ENCODE results near the gene CLCF1. TPM values are rescaled to one million over a fixed set of nuclear protein-coding genes. Genes with fewer than 3 reads are reported as not detected.

CLCF1 gene
- total and polyA plus RNA-seq, 10 of the 15 experiments (the other 5 are each of a cell fraction or from before 2014, with no cell fraction given) = 0.16 to 2.1 (median 0.63) TPM; not detected in 1

- in situ Hi-C loops (cut with MboI) (no loop called here), intact Hi-C loops (cut with micrococcal nuclease; ENCODE audit: unreplicated experiment) (no loop called here)
- no TSS peak for BruUV-seq (replicated peaks)
- ChIA-PET RAD21 (ENCODE audit: unreplicated experiment) (no interaction called here), SMC1A (ENCODE audit: uncharacterized antibody, unreplicated experiment) (no interaction called here), POLR2A (no interaction called here), CTCF (no interaction called here)
- no peaks in the 10 kb centered on the region for H3K36me3 ChIP-seq (ENCODE audit: control insufficient read depth in 2 of 2, insufficient read depth in 2 of 2, low read length in 1 of 2)
- peaks cover 0 to 5% of the 10 kb centered on the region in 2 experiments; a peak in 3 of 4 replicates for H3K27me3 ChIP-seq (replicated peaks in 1 of 2; ENCODE audit: control insufficient read depth in 2 of 2, insufficient read depth in 2 of 2, low read length in 1 of 2)
- no peaks in the 10 kb centered on the region for H3K79me2 ChIP-seq (ENCODE audit: control insufficient read depth, insufficient read depth, low read length)
- no peaks in the 10 kb centered on the region for H3K9me3 ChIP-seq (replicated peaks; ENCODE audit: control insufficient read depth, insufficient read depth, low read length)
- peaks cover 10% of the 10 kb centered on the region for H3K4me1 ChIP-seq (ENCODE audit: control insufficient read depth, insufficient read depth, low read length)
- H3K9ac ChIP-seq (ENCODE audit: control insufficient read depth, insufficient read depth, low read length) = no peak within 1 kb of the TSS
- no peak within 1 kb of the TSS for H3K4me3 ChIP-seq
- TF ChIP-seq SUZ12 (IDR thresholded peaks at IDR 0.05; ENCODE audit: unreplicated experiment) (peak; percentile 75), POLR2A (IDR thresholded peaks at IDR 0.05; ENCODE audit: low read depth, low read length) (no peak), RAD21 (IDR thresholded peaks at IDR 0.05; ENCODE audit: insufficient read depth, low read depth, low read length) (no peak), SRF (IDR thresholded peaks at IDR 0.05; ENCODE audit: low read depth in 2 of 2, low read length in 2 of 2) (0 out of 4 replicates have a peak, but pooled peaks of 1 of the 2 experiments have one; percentile 2), IKZF1 (conservative IDR thresholded peaks at IDR 0.05) (no peak)
- 12% methylated on average over 32 of the region's 67 CpGs for WGBS (ENCODE audit: insufficient coverage, insufficient replicate concordance, low lambda C conversion rate, missing lambda C conversion rate)
- no peak for FAIRE-seq
- no peak for DNase-seq (ENCODE audit: low read depth, low spot score)
- H4K20me1 ChIP-seq (ENCODE audit: control insufficient read depth, insufficient read depth) = no peaks in the 10 kb centered on the region
- no peak for ATAC-seq
- no peak within 1 kb of the TSS for H2AFZ ChIP-seq (ENCODE audit: control insufficient read depth, low read depth, low read length)
- no peak within 1 kb of the TSS for H3K4me2 ChIP-seq (ENCODE audit: control insufficient read depth, insufficient read depth)
- H3K27ac ChIP-seq (ENCODE audit: control insufficient read depth, insufficient read depth) = no peak within 1 kb of the TSS
These were observed 42.3 kb upstream of the CLCF1 start, which contains the start of gene CARNS1 for GRCh38 chr11:67415501-67416304. Gene CARNS1 (plus strand): TSS chr11:67415678. CDS start chr11:67416200, 522 bp downstream.
